AG04450 (cell line): ENCODE measurements around the gene MTMR3. TPM values are rescaled to one million over a fixed set of nuclear protein-coding genes. Genes with fewer than 3 reads are reported as not detected.

Experiments used
- CTCF ChIA-PET: fragments of 300-600, 350-600 bp; formaldehyde crosslinking; extraction: SDS; loops from one replicate; lab custom pipeline; 2022; ENCODE audit warnings: antibody characterized with exemption, inconsistent platforms; lab: Charles Lee
- POLR2A ChIA-PET: fragments of 350-600 bp; formaldehyde crosslinking; extraction: SDS; loops from one replicate; lab custom pipeline; 2021; ENCODE audit warnings: antibody characterized with exemption, inconsistent platforms; lab: Yijun Ruan, JAX
- DNase-seq: peaks from one replicate; pipeline ENCODE4 v3.0.0-alpha.2; 2011; ENCODE audit warnings: low read depth, low spot score
- H3K27ac ChIP-seq: one replicate; pipeline ENCODE4 v1.5.1; 2012; ENCODE audit warnings: low read depth, low read length, control low read depth
- H3K27me3 ChIP-seq: one replicate; pipeline ENCODE4 v1.6.0; 2012; ENCODE audit warnings: low read length; ENCODE audit not compliant: control insufficient read depth, insufficient read depth
- H3K4me3 ChIP-seq: 2 replicates; pipeline ENCODE4 v1.5.1; 2011; ENCODE audit warnings: mild to moderate bottlenecking, low read depth, low read length, control low read depth
- H3K9me3 ChIP-seq: 2 replicates; pipeline ENCODE4 v1.5.1; 2012; ENCODE audit warnings: low read length; ENCODE audit not compliant: control insufficient read depth, insufficient read depth
- polyA plus RNA-seq: library from polyadenylated mRNA; depleted of rRNA; stranded (reverse); fragments of >200 nt; gene quantifications from 2 replicates; pipeline ENCODE4 v1.2.3, GENCODE V29; 2011
- TF ChIP-seq, protein P1 (sequence below): IDR thresholded peaks from 2 replicates; pipeline ENCODE4 v1.5.1; 2011; ENCODE audit warnings: low read depth, low read length, control low read depth, inconsistent platforms

The MTMR3 gene
- polyA plus RNA-seq, 1 experiment = 27.8 TPM

DNA sequence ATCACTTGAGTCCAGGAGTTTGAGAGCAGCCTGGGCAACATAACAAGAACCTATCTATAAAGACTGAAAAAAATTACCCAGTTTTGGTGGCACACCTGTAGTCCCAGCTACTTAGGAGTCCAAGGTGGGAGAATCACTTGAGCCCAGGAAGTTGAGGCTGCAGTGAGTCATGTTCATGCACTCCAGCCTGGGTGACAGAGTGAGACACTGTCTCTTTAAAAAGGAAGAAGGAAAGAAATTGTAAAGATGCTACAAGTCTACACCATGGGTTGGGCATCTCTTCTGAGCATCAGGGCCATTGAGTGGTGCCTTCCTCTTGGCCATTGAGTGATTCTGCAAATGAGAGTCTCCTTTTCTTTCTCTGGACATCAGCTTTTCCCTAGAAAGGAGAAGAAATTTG lies 15.7 kb upstream of the MTMR3 start:
- H3K27me3 ChIP-seq = no peaks in the 10 kb centered on the region
- POLR2A ChIA-PET = no interaction called here
- H3K9me3 ChIP-seq = no peaks in the 10 kb centered on the region
- H3K4me3 ChIP-seq = no peak overlapping the region
- CTCF ChIA-PET = no interaction called here
- TF ChIP-seq, protein P1, sequence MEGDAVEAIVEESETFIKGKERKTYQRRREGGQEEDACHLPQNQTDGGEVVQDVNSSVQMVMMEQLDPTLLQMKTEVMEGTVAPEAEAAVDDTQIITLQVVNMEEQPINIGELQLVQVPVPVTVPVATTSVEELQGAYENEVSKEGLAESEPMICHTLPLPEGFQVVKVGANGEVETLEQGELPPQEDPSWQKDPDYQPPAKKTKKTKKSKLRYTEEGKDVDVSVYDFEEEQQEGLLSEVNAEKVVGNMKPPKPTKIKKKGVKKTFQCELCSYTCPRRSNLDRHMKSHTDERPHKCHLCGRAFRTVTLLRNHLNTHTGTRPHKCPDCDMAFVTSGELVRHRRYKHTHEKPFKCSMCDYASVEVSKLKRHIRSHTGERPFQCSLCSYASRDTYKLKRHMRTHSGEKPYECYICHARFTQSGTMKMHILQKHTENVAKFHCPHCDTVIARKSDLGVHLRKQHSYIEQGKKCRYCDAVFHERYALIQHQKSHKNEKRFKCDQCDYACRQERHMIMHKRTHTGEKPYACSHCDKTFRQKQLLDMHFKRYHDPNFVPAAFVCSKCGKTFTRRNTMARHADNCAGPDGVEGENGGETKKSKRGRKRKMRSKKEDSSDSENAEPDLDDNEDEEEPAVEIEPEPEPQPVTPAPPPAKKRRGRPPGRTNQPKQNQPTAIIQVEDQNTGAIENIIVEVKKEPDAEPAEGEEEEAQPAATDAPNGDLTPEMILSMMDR = no peak
- no peak for DNase-seq
- no peak overlapping the region for H3K27ac ChIP-seq

DNA sequence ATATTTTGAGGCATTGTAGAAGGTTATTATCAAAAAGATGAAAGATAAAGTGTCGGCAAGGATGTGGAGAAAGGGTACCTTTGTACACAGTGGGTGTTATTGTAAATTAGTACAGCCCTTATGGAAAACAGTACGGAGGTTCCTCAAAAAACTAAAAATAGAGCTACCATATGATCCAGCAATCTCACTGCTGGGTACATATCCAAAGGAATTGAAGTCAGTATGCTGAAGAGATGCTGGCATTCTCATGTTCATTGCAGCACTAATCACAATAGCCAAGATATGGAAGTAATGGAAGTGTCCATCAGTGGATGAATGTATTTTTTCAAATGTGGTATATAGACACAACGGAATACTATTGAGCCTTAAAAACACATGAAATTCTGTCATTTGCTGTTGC lies 15.1 kb upstream of the MTMR3 start:
- H3K4me3 ChIP-seq = no peak overlapping the region
- no peaks in the 10 kb centered on the region for H3K27me3 ChIP-seq
- POLR2A ChIA-PET = no interaction called here
- no peak overlapping the region for H3K27ac ChIP-seq
- no peak for DNase-seq
- TF ChIP-seq, protein P1 = no peak
- CTCF ChIA-PET = no interaction called here
- H3K9me3 ChIP-seq = no peaks in the 10 kb centered on the region

GRCh38 chr22:29870574-29870973 lies 12.4 kb upstream of the MTMR3 start:
- Histone ChIP-seq H3K27ac (no peak overlapping the region), H3K9me3 (no peaks in the 10 kb centered on the region), H3K4me3 (no peak overlapping the region), H3K27me3 (peaks cover 2% of the 10 kb centered on the region)
- no peak for DNase-seq
- ChIA-PET POLR2A (no interaction called here), CTCF (interaction anchor here (0.7 kb wide), 1 partner anchor 764 kb away, joined by 3 read pairs; no protein-coding TSS in a partner anchor)
- TF ChIP-seq, protein P1 = no peak

- peaks cover 2% of the 10 kb centered on the region for H3K27me3 ChIP-seq
- ChIA-PET POLR2A (no interaction called here), CTCF (no interaction called here)
- H3K9me3 ChIP-seq = no peaks in the 10 kb centered on the region
- no peak overlapping the region for H3K4me3 ChIP-seq
- DNase-seq = no peak
- TF ChIP-seq, protein P1 = no peak
- H3K27ac ChIP-seq = no peak overlapping the region
Measured at GRCh38 chr22:29871684-29872083, 11.3 kb upstream of the MTMR3 start.

- TF ChIP-seq, protein P1 = no peak
- H3K27ac ChIP-seq = no peak overlapping the region
- H3K27me3 ChIP-seq = peaks cover 2% of the 10 kb centered on the region
- no peak overlapping the region for H3K4me3 ChIP-seq
- DNase-seq = no peak
- ChIA-PET POLR2A (no interaction called here), CTCF (no interaction called here)
- H3K9me3 ChIP-seq = no peaks in the 10 kb centered on the region
Measured at GRCh38 chr22:29872144-29872893, 10.7 kb upstream of the MTMR3 start.
